GM19438 (cell line): ENCODE measurements around the gene STARD5.

ENCODE experiments used
- ATAC-seq: cut with Tn5 transposase; IDR thresholded peaks from one replicate; pipeline ENCODE4 v1.9.1; 2021; ENCODE audit warnings: low read depth; ENCODE audit not compliant: unreplicated experiment

Gene STARD5

GRCh38 chr15:81278306-81279029 lies 45.5 kb downstream of the STARD5 start:
- ATAC-seq, result no peak

GRCh38 chr15:81277851-81278250 lies 46.1 kb downstream of the STARD5 start:
- ATAC-seq, result no peak

- ATAC-seq, result no peak
Observed at GRCh38 chr15:81276967-81277366, 47.0 kb downstream of the STARD5 start.

- no peak for ATAC-seq
Observed at GRCh38 chr15:81275711-81276392, 48.1 kb downstream of the STARD5 start.

GRCh38 chr15:81274931-81275707 lies 48.8 kb downstream of the STARD5 start:
- ATAC-seq, result peak; percentile 92

- ATAC-seq, result no peak
Observed at GRCh38 chr15:81274255-81274654, 49.7 kb downstream of the STARD5 start.

GRCh38 chr15:81273855-81274254 lies 50.1 kb downstream of the STARD5 start:
- ATAC-seq, result no peak

- no peak for ATAC-seq
Observed at GRCh38 chr15:81273200-81273599, 50.7 kb downstream of the STARD5 start.

GRCh38 chr15:81271761-81272644 lies 51.9 kb downstream of the STARD5 start:
- ATAC-seq, result no peak

- no peak for ATAC-seq
Observed at GRCh38 chr15:81270781-81271491, 53.0 kb downstream of the STARD5 start.

GRCh38 chr15:81270188-81270587 lies 53.8 kb downstream of the STARD5 start:
- ATAC-seq, result no peak

- no peak for ATAC-seq
Observed at GRCh38 chr15:81268881-81269601, 54.9 kb downstream of the STARD5 start.

GRCh38 chr15:81268340-81268739 lies 55.6 kb downstream of the STARD5 start:
- ATAC-seq, result no peak

GRCh38 chr15:81265944-81266775 lies 57.8 kb downstream of the STARD5 start:
- peak; percentile 74 for ATAC-seq

- peak; percentile 34 for ATAC-seq
Observed at GRCh38 chr15:81265256-81265943, 58.5 kb downstream of the STARD5 start.

GRCh38 chr15:81264072-81264857 lies 59.7 kb downstream of the STARD5 start:
- no peak for ATAC-seq

- no peak for ATAC-seq
Observed at GRCh38 chr15:81263477-81263876, 60.5 kb downstream of the STARD5 start.
